Left lung (tissue), 10 donors: ENCODE results near the gene SEL1L3. TPM values are rescaled to one million over a fixed set of nuclear protein-coding genes. Genes with fewer than 3 reads are reported as not detected.

Experiments used
- ATAC-seq: fragments of 200-7000 bp; cut with Tn5 transposase; one replicate; pipeline ENCODE4 v1.9.1; 2020; ENCODE audit warnings: moderate library complexity
- DNase-seq, 4 donors: peaks; one replicate each; pipeline ENCODE4 v3.0.0-alpha.2; 2013 to 2020
- H3K27ac ChIP-seq, 2 donors: fragments of 200-600 bp; sonication (generic) in 1 of 2; one replicate each; pipeline versions ENCODE4 v1.5.0 to v1.8.0; 2020 to 2021
- H3K27me3 ChIP-seq, 2 donors: fragments of 200-600 bp; sonication (generic) in 1 of 2; one replicate each; pipeline versions ENCODE4 v1.5.0 to v1.8.0; 2020 to 2021
- H3K36me3 ChIP-seq, 2 donors: fragments of 200-600 bp; sonication (generic) in 1 of 2; one replicate each; pipeline versions ENCODE4 v1.5.0 to v1.8.0; 2020 to 2021
- H3K4me1 ChIP-seq, 2 donors: fragments of 200-600 bp; one replicate each; pipeline ENCODE4 v1.8.0; 2021
- H3K4me3 ChIP-seq, 2 donors: fragments of 200-600 bp; sonication (generic) in 1 of 2; one replicate each; pipeline versions ENCODE4 v1.5.0 to v1.8.0; 2020 to 2021; ENCODE audit warnings: mild to moderate bottlenecking in 1 of 2
- H3K9me3 ChIP-seq, 2 donors: fragments of 200-600 bp; sonication (generic) in 1 of 2; one replicate each; pipeline versions ENCODE4 v1.5.0 to v1.8.0; 2020 to 2021
- intact Hi-C, 2 donors: fragments of 100-400 bp; cut with DNase I; formaldehyde crosslinking; loops; one replicate each; pipeline versions ENCODE4 v1.11.2 to v1.14.2; 2022
- polyA plus RNA-seq, 6 donors: library from polyadenylated mRNA; unstranded; fragments of 120-200 nt; gene quantifications; one replicate each; pipeline ENCODE4 v1.2.1, GENCODE V29; 2013; ENCODE audit not compliant: insufficient read length in 6 of 6
- total RNA-seq, 2 donors: library from RNA; stranded (reverse); fragmentation: NEBNext Ultra II Directional; extraction: Animal tissue kit (Norgen Biotek cat#: 25700); gene quantifications; one replicate each; pipeline ENCODE4 v1.2.1, GENCODE V29; 2021
- TF ChIP-seq, protein P1 (sequence below), 2 donors: fragments of 200-600 bp; sonication (generic) in 1 of 2; IDR thresholded peaks; one replicate each; pipeline versions ENCODE4 v1.5.0 to v1.8.0; 2021; ENCODE audit warnings: antibody characterized with exemption in 2 of 2
- donor health status: DM: no; HTN: yes; CAD: no.
- donor health status: DM: no; HTN: no; CAD: no.

Gene SEL1L3
- total and polyA plus RNA-seq, 8 donors: 88.1 to 191 (median 114) TPM

GRCh38 chr4:25896776-25897539, 34.2 kb upstream of the SEL1L3 start:
- intact Hi-C loops: no loop called here
- no peaks in the 10 kb centered on the region for H3K4me1 ChIP-seq
- no peaks in the 10 kb centered on the region for H3K9me3 ChIP-seq
- peak; percentile 97 for ATAC-seq
- H3K27ac ChIP-seq: no peak overlapping the region
- H3K27me3 ChIP-seq: no peaks in the 10 kb centered on the region
- H3K36me3 ChIP-seq: no peaks in the 10 kb centered on the region
- DNase-seq: peak in 1 of 4 donors; percentile 51
- TF ChIP-seq, protein P1, sequence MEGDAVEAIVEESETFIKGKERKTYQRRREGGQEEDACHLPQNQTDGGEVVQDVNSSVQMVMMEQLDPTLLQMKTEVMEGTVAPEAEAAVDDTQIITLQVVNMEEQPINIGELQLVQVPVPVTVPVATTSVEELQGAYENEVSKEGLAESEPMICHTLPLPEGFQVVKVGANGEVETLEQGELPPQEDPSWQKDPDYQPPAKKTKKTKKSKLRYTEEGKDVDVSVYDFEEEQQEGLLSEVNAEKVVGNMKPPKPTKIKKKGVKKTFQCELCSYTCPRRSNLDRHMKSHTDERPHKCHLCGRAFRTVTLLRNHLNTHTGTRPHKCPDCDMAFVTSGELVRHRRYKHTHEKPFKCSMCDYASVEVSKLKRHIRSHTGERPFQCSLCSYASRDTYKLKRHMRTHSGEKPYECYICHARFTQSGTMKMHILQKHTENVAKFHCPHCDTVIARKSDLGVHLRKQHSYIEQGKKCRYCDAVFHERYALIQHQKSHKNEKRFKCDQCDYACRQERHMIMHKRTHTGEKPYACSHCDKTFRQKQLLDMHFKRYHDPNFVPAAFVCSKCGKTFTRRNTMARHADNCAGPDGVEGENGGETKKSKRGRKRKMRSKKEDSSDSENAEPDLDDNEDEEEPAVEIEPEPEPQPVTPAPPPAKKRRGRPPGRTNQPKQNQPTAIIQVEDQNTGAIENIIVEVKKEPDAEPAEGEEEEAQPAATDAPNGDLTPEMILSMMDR (IDR thresholded peaks at IDR 0.05): no peak
- no peak overlapping the region for H3K4me3 ChIP-seq

DNA sequence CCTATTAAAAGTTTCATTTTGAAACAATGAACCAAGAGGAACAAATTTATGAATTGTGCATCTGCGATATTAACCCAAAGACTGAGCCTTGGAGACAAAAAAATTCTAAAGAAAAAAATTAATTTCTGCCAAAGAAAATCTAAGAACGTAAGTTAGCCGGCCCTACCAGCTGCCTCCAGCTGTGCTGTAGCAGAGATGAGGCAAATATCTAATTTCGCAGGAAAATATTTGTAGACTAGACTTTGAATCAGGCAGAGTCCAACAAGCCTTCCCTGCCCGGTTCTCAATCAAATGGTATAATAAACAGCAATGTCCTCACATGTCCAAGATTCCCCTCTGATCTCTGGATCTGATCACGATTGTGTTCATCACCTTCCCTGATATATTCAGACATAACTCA, 30.0 kb upstream of the SEL1L3 start:
- Histone ChIP-seq H3K9me3 (no peaks in the 10 kb centered on the region), H3K4me1 (no peaks in the 10 kb centered on the region), H3K27ac (no peak overlapping the region), H3K27me3 (no peaks in the 10 kb centered on the region), H3K36me3 (no peaks in the 10 kb centered on the region), H3K4me3 (no peak overlapping the region)
- intact Hi-C loops: no loop called here
- TF ChIP-seq, protein P1 (IDR thresholded peaks at IDR 0.05): no peak
- peak in 2 of 4 donors; percentile 78 to 90 for DNase-seq
- ATAC-seq: no peak

GRCh38 chr4:25890571-25891485, 28.0 kb upstream of the SEL1L3 start:
- TF ChIP-seq, protein P1 (IDR thresholded peaks at IDR 0.05): no peak
- no peaks in the 10 kb centered on the region for H3K4me1 ChIP-seq
- H3K4me3 ChIP-seq: no peak overlapping the region
- no peaks in the 10 kb centered on the region for H3K9me3 ChIP-seq
- no peaks in the 10 kb centered on the region for H3K36me3 ChIP-seq
- no peaks in the 10 kb centered on the region for H3K27me3 ChIP-seq
- ATAC-seq: no peak
- H3K27ac ChIP-seq: no peak overlapping the region
- intact Hi-C loops: no loop called here
- DNase-seq: no peak

DNA sequence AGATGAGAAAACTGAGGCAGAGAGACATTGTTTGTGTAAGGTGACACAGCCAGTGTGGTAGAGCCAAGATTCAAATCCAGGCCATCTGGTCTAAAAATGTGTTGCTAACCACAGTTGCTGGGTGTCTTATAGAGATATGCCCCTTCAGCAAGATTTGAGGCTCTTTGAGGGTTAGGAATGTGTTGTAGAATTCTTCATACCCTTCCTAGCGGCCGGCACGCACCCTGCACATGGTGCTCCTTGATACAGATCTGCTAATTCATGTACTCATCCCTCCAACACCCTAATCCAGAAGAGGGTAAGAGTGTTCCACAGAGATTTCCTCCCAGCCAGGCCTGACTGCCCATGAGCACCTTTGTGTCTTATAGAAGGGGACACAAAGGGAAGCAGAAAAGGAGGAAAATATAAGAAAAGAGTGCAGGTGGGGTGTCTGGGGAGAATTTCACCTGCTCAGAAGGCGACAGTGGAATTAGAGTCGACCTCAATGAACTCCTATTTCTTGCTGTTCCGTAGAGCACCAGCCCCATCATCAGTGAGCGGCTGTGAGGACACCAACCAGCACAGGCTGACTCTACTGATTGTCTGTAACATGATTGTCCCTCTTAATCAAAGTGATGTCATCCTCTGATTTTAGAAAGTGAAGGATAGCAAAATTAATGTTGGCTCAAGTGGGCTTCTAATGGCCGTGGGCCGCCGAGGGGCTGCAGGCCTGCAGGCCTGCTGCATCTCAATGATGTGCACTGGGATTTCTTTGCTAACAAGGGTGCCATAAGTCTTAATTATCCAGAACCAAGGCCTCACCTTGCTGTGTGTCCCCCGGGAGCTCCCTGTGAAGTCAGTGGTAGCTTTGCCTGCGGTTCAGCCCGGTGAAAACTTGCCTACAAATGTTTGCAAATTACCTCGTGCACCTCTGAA, 27.1 kb upstream of the SEL1L3 start:
- TF ChIP-seq, protein P1 (IDR thresholded peaks at IDR 0.05): no peak
- H3K27ac ChIP-seq: no peak overlapping the region

More for the DNA sequence above, 27.1 kb upstream of the SEL1L3 start:
- no peaks in the 10 kb centered on the region for H3K4me1 ChIP-seq
- ATAC-seq: no peak
- DNase-seq: no peak
- no peak overlapping the region for H3K4me3 ChIP-seq
- no peaks in the 10 kb centered on the region for H3K36me3 ChIP-seq
- intact Hi-C loops: no loop called here
- H3K9me3 ChIP-seq: no peaks in the 10 kb centered on the region
- H3K27me3 ChIP-seq: no peaks in the 10 kb centered on the region
